Fibroblast of skin of scalp (primary cell): ENCODE results near the gene PMEPA1.

Experiments used
- DNase-seq: peaks from one replicate; pipeline ENCODE4 v3.0.0-alpha.2; 2013

PMEPA1 gene

DNA sequence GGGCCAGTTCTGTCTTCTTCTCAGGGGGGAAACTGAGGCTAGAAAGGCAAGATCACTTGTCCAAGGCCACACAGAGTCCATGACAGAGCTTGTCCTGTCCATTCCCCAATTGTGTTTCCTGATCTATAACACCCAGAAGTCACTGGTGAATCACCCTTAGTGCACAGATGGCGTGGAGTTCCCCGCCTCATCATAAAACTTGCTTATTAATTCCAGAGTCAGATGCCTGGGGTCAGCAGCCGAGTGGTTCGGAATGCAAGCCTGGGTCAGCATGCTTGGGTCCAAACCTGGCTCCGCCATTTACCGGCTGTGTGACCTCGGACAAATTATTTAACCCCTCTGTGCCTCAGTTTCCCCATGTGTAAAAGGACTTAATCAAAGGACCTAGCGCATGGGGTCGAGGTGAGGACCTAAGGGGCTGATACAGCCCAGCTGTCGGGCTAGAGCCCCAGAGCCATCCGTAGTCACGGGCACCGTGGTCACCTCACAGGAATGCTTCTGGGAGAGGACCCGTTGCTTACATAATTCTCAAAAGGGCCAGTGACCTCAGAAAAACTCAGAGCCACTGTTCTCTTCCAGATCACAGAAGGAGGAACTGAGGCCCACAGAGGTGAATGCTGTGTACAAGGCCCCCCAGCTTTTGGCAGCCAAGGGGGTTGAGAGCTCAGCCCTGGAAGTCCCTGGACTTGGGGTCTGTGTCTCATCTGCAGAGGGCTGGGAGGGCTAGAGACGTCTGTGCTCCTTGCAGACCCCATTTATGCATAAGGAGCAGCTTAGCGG is 88.2 kb downstream of the PMEPA1 start:
- no peak for DNase-seq

DNA sequence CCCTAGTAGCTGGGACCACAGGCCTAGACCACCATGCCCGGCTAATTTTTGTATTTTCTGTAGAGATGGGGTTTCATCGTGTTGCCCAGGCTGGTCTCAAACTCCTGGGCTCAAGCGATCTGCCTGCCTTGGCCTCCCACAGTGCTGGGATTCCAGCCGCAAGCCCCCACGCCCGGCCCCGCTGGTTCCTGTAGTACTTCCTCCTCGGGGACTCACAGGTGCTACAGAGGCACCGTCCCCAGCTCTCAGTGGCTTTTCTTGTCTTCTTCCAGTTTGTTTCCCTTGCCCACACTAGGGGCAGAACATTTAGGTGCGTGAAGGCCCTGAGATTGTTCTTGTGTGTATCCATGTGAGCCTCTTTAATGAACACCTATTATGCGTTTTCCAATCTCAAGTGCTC is 88.8 kb downstream of the PMEPA1 start:
- no peak for DNase-seq

DNA sequence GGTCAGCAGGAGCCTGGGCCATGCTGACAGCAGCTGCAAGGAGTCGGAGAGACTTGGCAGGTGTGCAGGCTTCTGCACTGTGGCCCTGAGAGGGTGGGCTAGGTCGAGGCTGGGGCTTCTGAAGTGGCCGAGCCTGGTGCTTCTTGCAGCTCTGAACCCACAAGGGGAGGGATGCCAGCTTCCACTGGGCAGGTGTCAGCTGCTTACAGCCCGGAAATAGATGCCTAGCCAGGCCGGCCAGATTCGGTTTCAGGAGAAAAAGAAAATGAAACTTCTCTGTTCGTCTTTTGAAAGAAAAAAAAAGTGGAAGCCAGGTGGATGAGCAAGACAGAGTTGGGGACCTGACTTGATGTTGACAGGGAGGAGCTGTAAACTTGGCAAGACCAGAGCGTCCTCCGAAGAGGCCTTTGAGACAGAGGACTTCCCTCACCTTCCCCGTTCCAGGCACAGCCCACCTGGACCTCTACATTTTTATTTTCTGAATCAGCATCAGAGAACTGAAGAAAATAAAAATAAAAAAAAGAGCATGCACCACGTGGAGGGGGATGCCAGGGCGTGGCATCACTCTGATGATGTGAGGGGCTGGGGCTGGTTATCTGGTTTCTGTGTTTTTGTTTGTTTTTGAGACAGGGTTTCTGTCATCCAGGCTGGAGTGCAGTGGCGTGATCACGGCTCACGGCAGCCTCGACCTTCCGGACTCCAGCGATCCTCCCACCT is 89.4 kb downstream of the PMEPA1 start, which contains the start of gene ZBP1:
TSS of gene ZBP1 (minus strand) at position 153 of the 717 bp plus-strand sequence. CDS start at position 22, 131 bp downstream.
- DNase-seq: no peak

DNA sequence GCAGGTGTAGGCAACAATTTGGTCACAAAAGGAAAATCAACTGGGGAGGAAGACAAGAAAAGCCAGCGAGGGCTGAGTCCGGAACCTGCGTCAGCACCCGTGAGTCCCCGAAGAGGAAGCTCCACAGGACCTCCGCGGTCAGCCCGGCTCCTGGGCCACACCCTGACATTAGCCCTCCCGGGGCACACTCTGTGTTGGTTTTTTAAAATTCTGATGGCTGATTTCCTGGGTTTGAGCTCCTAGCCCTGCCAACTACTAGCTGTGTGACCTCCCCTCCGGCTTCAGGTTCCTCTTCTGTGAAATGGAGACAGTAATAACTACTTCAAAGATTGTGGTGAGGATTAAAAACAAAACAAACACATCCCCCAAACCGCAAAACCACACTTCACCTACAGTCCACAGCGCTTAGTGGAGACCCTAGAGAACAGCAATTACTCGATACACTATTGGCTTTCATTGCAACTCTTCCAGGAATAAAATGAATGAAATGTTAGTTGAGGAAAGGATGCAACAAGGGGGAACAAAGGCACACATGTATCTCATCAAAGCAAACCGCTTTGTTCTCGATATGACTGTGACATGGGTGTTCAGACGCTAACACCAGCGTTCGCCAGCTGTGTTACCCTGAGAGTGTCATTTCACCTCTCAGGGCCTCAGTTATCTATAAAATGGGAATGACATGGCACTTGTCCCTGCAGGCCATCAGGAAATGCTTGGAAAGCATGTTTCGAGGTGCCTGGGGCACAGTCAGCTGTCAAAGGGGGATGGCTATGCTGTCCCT is 90.6 kb downstream of the PMEPA1 start:
- no peak for DNase-seq

DNA sequence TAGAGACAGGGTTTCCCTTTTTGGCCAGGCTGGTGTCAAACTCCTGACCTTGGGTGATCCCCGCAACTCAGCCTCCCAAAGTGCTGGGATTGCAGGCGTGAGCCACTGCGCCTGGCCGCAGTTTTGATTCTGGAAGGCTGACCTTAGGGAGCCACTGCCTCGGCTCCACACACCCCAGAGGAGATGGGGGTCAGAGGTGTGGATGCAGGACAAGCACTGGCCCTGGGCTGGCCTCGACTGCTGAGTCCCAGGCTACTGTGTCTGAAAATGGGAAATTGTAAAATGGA is 91.1 kb downstream of the PMEPA1 start:
- no peak for DNase-seq

DNA sequence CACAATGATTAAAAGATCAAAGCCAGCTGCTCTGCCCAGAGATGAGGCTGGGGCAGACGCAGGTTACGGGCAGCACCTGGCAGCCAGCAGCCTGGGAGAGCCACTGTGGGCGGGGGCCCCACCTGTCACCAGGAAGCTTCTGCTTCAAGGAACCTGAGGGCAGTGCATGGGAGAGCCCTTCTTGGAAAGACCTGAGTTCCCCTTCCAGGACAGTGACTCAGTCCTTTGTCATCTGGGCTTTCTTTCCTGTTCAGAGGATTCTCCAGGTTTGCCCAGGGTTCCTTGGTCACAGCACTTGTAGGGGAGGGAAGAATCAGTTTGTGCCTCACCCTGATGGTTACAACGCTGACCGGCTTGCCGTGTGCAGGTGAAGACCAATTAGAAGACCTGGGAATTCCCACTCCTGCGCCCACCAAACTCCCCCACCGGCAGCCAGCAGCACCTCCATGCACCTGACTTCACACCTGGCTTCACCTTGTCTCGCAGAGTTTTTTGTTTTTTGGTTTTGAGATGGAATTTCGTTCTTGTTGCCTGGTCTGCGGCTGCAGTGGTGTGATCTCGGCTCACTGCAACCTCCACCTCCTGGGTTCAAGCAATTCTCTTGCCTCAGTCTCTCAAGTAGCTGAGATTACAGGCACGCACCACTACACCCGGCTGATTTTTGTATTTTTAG is 91.6 kb downstream of the PMEPA1 start:
- DNase-seq: no peak

DNA sequence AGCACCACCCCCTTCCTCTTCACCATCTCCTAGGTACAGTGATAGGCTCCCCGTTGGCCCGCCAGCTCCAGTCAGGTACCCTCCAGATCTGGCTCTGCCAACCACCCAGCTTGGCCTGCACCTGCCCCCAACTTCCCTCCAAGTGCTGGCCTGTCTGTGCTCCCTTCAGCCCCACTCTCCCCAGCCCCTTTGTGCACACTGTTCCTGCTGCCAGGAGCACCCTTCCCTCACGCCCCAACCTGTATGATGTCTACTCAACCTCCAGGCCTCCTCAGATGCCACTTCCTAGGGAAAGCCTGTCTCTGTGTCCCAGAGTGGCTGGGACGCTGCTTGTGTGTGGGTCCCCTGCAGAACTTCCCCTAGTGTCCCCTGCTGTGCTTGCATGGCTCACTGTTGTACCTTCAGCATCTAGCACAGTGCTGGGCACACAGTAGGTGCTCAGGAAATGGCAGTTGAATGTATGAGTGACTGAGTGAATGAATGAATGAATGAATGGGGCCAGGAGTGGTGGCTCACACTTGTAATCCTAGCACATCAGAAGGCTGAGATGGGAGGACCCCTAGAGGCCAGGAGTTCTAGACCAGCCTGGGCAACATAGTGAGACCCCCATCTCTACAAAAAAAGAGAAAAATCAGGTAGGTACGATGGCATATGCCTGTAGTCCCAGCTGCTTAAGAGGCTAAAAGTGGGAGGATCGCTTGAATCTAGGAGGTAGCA is 92.6 kb downstream of the PMEPA1 start:
- no peak for DNase-seq

DNA sequence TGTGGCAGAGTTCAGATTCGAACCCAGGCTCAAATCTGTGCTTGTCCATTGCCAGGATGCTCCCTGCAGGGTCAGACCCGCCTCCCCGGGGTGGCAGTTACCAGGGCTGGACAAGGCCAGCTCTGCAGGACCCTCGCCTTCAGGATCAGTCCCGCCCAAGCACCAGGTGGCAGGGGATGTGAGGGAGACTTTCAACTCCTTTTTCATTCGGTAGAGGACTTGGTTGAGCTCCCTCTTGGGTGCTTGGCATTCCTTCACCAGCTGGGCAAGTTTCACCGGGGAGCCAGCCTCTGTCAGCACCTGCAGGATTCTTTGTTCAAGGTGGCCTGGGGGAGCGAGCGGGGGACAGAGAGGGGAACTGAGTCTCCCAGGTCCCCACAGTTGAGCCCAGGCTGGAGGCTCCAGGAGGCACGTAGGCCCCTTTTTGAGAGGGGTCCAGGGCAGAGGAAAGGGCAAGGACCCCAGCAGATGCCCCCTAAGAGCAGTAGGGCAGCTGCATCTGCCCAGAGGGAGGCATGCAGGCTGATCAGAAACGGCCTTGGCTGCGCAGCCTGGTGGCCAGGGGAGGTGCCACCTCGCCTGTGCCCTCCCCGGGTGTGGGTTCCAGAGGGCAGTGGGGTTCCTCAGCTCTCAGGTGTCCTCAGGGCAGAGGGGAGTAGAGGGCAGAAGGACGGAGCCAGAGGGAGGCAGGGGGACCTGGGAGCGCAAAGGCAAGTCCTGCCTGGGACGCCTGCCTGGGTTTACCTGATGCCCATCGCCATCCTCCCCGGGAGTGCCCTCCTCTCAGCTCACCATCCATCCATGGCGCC is 93.5 kb downstream of the PMEPA1 start:
- DNase-seq: no peak

DNA sequence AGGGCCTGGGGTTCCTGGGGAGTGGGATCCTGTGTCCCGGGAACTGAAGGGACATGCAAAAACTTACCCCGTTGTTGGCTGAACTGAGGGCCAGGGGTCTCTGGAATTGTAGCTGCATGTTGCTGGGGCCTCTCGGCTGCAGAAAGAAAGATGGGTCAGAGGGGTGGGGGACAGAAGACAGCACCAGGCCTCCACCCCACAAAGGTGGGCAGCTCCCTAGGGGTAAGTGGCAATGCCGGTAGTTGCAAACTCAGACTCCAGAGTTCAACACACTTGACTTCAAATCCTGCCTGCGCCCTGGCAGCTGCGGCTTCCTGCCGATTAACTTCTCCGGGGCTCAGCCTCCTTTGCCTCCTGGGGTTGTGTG is 94.4 kb downstream of the PMEPA1 start:
- no peak for DNase-seq

DNA sequence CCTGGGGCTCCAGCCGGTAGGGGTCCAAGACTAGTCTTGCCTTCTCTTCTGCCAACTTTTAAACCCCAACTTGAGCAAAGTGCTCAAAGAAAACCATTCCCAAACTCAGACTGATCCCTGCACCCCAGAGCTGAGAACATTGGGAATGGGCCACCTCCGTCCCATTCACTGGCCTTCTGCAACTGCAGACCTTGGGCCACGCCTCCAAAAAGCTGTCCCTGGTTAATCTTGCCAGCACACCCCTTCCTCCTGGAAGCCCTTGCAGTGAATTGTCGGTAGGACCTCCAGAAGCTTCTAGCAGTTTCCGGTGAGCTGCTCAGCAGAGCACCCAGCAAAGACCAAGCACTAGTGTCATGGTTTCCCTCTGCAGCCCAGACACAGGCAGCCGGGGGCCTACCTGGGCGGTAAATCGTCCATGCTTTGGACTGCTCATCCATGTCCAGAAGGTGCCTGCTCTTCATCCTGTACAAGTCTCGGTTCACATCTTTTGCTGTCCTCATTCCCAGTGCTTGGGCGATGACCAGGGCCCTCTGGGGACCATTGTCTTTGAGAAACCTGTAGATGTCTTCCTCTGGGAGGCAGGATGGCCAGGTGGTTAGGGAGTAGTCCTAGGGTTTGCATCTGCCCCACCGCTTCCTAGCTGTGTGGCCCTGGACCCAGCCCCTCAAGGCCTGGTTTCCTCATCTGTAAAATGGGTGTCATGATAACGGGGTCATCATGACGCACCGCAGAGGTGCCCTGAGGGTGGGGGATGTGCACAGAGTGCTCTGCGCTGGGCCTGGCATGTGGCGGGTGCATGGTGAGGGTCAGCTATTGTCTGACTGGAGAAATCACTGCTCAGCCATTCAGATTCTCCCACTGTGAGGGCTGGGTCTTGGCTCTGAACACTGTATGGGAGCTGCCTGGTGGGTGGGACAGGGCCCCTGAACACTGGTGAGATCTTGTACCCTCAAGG is 95.0 kb downstream of the PMEPA1 start:
- no peak for DNase-seq

DNA sequence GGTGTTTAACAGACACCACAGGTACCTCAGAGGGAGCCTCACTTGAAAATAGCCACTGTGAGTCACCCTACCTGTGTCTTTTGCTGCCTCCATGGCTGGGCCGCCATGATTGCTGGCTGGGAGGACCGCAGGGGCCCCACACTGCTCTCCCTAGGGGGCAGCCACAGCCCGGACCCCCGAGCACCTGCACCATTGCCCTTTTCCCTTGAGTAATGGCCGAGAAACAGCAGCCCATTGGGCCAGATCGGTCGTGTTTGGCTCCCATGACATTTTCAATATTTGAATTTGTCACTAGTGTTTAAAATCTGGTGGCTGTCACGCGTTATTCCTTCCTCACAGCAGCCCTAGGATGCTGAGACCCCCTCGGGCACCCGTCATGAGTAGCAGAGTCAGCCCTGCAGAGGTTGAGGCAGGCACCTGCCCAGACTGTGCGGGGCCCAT is 96.3 kb downstream of the PMEPA1 start:
- no peak for DNase-seq

DNA sequence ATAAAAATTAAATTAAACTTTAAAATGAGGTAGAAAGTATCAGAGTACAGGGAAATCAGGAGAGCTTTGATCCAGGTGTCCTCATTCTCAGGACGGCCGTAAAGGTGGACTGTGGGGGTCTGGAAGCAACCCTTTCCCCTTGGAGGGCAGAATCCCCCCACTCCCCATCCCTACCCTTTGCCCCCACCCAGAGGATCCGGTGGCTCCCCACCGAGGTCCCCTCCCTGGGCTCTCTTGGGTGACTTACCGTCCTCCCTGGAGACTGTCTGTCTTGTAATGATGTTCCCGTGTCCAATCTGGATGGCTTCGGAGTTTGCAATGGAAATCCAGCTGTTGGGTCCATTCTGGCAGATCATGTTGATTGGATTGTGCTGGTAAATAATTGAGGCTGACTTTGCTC is 96.9 kb downstream of the PMEPA1 start:
- no peak for DNase-seq

DNA sequence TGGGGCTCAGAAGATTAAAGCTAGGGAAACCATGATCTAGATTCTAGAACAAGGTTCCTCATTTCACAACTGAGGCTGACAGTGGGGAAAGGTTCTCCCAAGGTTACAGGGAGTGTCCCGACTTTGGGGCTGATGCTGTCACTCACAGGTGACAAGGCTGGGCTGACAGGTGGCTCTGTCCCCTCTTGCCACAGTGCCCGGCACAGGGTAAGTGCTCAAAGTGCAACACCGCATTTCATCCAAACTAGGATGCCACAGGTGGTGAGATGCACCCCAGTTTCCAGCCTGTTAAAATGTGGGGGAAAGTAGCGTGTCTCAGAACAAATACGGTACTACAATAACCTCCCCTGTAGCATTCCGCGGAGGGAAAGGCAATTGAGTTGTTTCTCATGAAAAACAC is 97.4 kb downstream of the PMEPA1 start:
- no peak for DNase-seq

DNA sequence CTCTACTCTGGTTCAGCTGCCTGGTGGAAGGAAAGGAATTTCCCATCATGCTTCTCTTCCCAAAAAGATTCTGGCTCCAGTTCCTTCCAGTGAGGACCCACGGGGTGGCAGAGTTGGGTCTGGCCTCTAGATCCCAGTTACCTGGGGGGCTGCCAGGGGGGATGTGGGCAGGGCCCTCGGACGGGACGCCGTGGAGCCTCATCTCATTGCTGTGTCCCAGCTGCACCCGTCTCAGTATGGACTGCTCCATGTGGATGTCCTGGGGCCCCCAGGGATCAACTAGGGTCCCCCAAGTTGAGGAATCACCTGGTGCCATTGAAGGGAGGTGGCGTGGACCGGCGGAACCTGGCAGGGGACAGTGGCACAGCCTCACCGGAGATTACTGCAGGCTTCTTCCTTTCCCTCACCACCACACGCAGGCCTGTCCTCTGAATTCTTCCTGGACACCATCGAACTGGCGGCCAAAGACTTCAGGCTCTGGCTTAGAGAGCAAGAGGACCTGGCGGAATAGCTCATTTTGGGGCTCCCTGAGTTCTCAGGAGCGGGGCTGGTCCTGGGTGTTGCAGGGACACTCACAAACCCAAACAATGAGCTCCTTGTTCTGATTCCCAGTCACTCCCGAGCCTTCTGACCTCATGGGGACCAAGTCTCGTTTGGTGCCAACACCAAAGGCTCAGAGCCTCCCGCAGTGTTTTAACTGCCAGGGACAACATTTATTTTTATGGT is 98.1 kb downstream of the PMEPA1 start:
- no peak for DNase-seq

DNA sequence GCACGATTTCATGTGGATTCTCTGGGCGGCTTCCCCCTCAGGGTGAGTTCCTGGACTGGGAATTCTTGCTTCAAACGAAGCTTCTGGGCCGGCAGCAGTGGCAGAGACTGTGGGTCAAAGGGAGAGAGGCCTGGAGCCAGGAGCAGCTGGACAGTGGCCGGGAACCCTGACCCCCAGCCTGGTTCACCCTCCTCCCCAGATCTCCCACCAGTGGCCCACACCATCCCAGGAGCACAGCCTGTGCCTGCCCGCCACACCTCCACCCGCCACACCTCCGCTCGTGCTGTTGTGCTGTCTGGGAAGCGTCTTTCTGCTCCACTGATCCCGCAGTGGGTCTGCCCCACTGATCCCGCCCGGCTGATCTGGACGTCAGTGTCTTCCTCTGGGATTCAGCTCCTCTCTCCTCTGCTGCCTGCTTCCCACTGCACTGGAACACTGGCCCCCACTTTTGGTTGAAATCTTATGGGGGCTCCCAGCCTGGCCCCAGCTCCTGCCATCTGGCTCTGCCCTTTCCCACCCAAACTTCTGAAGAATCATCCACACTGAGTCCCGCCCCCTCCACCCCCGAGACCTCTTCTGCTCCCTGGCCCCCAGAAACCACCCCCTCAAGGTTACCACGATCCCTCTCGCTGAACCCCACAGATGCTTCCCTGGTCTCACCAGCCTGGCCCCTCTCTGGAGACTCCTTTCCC is 99.4 kb downstream of the PMEPA1 start:
- no peak for DNase-seq

DNA sequence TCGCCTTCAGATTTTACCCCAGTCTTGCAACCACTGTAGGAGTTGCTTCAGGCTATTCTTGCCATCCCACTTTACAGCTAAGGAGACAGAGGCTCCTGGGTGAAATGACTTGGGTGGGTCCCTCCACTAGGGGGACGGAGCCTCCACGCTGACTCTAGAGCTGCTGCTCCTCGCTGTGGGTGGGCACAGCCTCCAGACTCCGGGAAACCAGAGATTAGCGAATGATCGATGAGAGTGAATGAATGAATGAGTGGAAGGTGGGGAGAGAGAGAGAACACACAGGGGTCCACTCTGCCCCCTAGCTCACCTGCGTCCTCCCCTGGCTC is 100.0 kb downstream of the PMEPA1 start:
- DNase-seq: no peak

DNA sequence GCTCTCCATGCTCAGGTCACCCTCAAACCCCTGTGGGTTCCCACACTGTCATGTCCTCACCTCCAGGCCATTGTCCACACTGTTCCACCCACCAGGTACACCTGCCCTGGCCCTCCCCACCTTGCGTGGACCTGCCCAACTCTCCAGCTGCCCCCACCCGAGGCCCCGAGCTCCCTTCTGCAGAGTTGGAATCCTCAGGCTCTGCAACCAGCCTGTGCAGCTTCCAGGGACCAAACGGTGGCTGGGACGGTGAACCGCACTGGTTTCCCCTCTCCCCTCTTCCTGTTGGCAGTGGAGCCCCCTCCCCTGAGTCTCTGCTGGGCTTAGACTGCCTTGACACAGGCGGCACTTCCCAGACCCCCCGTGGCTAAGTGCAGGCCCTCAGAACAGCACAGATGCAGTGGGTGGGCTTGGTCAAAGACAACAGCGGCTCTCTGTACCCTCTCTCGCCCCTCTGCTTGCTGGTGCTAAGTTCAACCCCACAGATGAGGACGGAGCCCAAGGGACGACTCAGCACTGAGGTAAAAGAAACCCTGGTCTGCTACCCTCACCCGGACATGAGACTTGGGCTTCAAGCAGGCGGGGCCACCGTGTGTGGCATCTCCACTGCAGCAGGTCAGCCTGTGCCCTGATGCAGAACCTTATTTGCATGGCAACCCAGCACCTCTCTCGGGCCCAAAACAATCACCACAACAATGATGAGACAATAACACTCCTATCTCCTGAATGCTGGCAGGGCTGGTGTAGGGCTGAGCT is 100.6 kb downstream of the PMEPA1 start:
- no peak for DNase-seq

DNA sequence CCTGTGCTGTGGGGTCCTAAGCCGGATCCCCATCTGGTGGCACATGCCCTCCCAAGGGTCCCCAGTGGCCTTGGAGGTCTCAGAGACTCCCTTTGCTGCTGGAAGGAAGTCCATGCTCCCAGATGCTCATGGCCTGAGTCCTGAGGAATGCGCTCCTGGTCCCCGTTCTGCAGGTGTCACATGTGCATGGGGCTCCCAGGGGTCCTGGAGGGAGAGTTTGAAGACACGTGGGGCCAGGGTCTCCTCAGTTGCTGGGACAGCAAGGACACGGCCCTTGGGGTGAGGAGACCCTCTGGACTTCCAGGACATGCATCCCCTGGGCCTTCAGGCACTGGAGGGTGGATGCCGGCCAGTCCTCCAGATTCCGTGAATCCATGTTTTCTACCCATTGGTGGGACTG is 101.3 kb downstream of the PMEPA1 start:
- no peak for DNase-seq
